Measurements from ENCODE around the gene PARD3. TPM values are rescaled to one million over a fixed set of nuclear protein-coding genes. Genes with fewer than 3 reads are reported as not detected.
"Not testable (repeated sequence)": the region's sequence is repeated elsewhere in the genome, so short reads cannot be mapped to it uniquely, and the experiment has no call there.

PARD3 gene
- total RNA-seq, 1 donor from 2014 or later = 76.4 TPM

DNA sequence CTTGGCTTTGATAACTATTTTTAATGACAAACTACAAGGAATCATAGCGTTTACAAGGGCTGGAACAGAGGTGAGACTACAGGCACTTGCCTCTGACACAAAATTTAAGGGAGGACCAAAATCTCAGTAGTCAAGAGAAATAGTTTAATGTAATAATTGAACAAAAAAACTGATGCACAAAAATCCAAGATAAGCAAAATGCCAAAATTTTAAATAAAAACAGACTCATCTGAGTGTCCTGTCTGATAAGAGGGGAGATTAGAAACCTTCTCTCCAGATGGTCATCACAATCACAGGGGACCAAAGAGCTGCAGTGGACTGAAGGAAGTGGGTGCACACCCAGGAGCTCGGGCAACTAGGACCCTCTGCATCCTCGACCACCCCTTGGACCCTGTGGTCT, 70.5 kb downstream of the PARD3 start:
- no peaks in the 10 kb centered on the region for H3K36me3 ChIP-seq (ENCODE audit: control insufficient read depth, insufficient read depth, low read length)
- no peak for DNase-seq (ENCODE audit: low read depth)
- H3K4me3 ChIP-seq (ENCODE audit: low read depth, low read length) = no peak overlapping the region
- no peaks in the 10 kb centered on the region for H3K27me3 ChIP-seq (ENCODE audit: control insufficient read depth, insufficient read depth, low read length)
- TF ChIP-seq, protein P1, sequence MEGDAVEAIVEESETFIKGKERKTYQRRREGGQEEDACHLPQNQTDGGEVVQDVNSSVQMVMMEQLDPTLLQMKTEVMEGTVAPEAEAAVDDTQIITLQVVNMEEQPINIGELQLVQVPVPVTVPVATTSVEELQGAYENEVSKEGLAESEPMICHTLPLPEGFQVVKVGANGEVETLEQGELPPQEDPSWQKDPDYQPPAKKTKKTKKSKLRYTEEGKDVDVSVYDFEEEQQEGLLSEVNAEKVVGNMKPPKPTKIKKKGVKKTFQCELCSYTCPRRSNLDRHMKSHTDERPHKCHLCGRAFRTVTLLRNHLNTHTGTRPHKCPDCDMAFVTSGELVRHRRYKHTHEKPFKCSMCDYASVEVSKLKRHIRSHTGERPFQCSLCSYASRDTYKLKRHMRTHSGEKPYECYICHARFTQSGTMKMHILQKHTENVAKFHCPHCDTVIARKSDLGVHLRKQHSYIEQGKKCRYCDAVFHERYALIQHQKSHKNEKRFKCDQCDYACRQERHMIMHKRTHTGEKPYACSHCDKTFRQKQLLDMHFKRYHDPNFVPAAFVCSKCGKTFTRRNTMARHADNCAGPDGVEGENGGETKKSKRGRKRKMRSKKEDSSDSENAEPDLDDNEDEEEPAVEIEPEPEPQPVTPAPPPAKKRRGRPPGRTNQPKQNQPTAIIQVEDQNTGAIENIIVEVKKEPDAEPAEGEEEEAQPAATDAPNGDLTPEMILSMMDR (IDR thresholded peaks at IDR 0.05; ENCODE audit: insufficient read depth, low read length, poor library complexity, severe bottlenecking) = no peak

DNA sequence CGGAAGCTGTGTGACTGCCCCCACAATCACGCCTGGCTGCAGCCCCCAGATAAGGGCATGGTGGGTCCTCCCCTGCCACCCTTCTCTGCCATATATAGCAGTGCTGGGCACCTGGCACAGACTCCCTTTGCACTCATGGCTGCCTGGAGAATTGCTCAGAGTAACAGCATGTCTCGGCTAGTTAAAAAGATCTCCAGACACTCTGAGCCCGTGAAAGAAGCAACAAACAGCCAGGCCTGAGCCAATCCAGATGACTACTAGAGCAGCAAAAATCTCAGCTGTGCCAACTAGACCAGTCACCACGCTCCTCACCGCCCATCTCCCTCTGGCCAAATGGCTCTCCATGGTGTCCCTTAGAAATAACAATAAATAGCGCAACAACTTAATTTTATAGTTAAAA, 71.3 kb downstream of the PARD3 start:
- H3K36me3 ChIP-seq (ENCODE audit: control insufficient read depth, insufficient read depth, low read length) = no peaks in the 10 kb centered on the region
- no peak for DNase-seq (ENCODE audit: low read depth)
- TF ChIP-seq, protein P1 (IDR thresholded peaks at IDR 0.05; ENCODE audit: insufficient read depth, low read length, poor library complexity, severe bottlenecking) = no peak
- H3K27me3 ChIP-seq (ENCODE audit: control insufficient read depth, insufficient read depth, low read length) = no peaks in the 10 kb centered on the region
- H3K4me3 ChIP-seq (ENCODE audit: low read depth, low read length) = no peak overlapping the region

DNA sequence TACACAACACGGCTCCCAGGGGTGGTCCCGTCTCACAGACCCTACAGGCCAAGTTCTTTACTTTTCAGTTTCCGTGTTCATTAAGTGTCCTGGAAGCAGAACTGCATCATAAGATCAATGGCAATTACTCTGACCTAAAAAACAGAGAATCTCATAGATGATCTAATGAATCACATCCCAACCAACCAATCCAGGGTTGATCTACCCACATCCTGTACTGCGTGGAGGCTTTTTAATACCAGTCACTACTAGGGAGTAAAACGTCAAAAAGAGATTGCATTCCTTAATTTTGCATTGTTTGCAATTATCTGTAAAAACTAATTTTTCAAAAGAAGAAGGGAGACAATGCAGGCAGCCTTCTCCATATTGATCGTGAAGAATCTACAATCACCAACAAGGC, 72.6 kb downstream of the PARD3 start:
- TF ChIP-seq, protein P1 (IDR thresholded peaks at IDR 0.05; ENCODE audit: insufficient read depth, low read length, poor library complexity, severe bottlenecking) = no peak
- DNase-seq (ENCODE audit: low read depth) = no peak
- H3K27me3 ChIP-seq (ENCODE audit: control insufficient read depth, insufficient read depth, low read length) = no peaks in the 10 kb centered on the region
- H3K36me3 ChIP-seq (ENCODE audit: control insufficient read depth, insufficient read depth, low read length) = no peaks in the 10 kb centered on the region
- H3K4me3 ChIP-seq (ENCODE audit: low read depth, low read length) = no peak overlapping the region

DNA sequence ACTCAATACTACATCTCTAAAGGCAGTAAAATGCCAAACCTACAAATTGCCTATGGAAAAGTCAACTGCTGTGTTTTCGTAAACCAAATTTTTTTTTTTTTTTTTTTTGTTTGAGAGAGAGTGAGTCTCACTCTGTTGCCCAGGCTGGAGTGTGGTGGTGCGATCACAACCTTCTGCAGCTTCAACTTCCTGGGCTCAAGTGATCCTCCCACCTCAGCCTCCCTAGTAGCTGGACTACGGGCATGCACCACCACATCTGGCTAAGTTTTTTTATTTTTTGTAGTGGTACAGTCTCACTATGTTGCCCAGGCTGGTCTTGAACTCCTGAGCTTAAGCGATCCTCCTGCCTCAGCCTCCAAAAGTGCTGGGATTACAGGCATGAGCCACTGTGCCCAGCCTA, 74.0 kb downstream of the PARD3 start:
- not testable (repeated sequence) for H3K36me3 ChIP-seq (ENCODE audit: control insufficient read depth, insufficient read depth, low read length); H3K4me3 ChIP-seq (ENCODE audit: low read depth, low read length); DNase-seq (ENCODE audit: low read depth); H3K27me3 ChIP-seq (ENCODE audit: control insufficient read depth, insufficient read depth, low read length)

DNA sequence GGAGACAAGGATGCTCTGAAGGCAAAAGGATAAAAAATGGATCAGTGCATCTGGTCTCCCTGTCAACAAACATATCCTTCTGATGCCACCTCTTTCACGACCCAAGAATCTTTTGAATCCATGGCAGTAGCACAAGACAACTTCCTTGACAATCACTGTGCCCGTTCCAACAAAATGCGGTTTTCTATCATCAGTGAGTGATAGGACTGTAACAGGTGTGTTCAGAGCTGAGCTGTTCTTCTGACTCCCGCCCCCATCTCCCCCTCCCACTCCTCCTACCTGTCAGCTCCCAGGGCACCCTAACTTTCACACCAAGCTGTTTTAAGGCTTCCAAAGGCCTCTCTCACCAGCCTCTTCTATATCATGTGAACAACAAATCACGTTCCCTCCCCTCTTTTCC, 74.8 kb downstream of the PARD3 start:
- H3K27me3 ChIP-seq (ENCODE audit: control insufficient read depth, insufficient read depth, low read length) = no peaks in the 10 kb centered on the region
- H3K4me3 ChIP-seq (ENCODE audit: low read depth, low read length) = no peak overlapping the region
- TF ChIP-seq, protein P1 (IDR thresholded peaks at IDR 0.05; ENCODE audit: insufficient read depth, low read length, poor library complexity, severe bottlenecking) = no peak
- DNase-seq (ENCODE audit: low read depth) = no peak
- no peaks in the 10 kb centered on the region for H3K36me3 ChIP-seq (ENCODE audit: control insufficient read depth, insufficient read depth, low read length)

DNA sequence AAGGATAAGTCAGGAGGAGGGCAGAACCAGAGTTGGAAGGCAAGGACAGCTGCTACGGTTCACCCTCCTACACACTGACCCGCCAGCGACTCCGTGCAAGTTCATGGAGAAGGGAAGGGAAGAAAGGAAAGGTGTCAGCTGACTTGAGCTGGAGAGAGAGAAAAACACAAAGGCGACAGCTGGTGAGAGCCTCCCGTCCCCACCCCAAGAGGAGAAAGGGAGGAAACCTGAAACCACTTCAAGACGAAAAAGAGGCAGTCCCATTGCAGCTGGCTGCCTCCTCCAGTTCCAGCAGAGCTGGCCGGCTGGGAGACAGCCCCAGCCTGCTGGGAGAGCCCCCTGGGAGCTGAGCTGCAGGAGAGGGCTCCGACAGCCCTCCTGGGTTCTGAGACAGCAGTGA, 75.2 kb downstream of the PARD3 start:
- H3K36me3 ChIP-seq (ENCODE audit: control insufficient read depth, insufficient read depth, low read length) = no peaks in the 10 kb centered on the region
- H3K27me3 ChIP-seq (ENCODE audit: control insufficient read depth, insufficient read depth, low read length) = no peaks in the 10 kb centered on the region
- TF ChIP-seq, protein P1 (IDR thresholded peaks at IDR 0.05; ENCODE audit: insufficient read depth, low read length, poor library complexity, severe bottlenecking) = no peak
- peak; percentile 80 for DNase-seq (ENCODE audit: low read depth)
- no peak overlapping the region for H3K4me3 ChIP-seq (ENCODE audit: low read depth, low read length)

Data from kidney epithelial cell (primary cell).